Loucy (cell line): ENCODE data around the gene CDYL.

ENCODE experiments used
- CTCF ChIP-seq: fragments of 200-600 bp; sonication (generic); conservative IDR thresholded peaks from 2 replicates; pipeline ENCODE4 v1.5.1; 2014; ENCODE audit warnings: mild to moderate bottlenecking, antibody characterized with exemption, low read length
- EZH2phosphoT487 ChIP-seq: fragments of 200-600 bp; IDR thresholded peaks from 2 replicates; pipeline ENCODE4 v1.6.1; 2018; ENCODE audit warnings: antibody characterized with exemption, mild to moderate bottlenecking, moderate library complexity, borderline replicate concordance

DNA sequence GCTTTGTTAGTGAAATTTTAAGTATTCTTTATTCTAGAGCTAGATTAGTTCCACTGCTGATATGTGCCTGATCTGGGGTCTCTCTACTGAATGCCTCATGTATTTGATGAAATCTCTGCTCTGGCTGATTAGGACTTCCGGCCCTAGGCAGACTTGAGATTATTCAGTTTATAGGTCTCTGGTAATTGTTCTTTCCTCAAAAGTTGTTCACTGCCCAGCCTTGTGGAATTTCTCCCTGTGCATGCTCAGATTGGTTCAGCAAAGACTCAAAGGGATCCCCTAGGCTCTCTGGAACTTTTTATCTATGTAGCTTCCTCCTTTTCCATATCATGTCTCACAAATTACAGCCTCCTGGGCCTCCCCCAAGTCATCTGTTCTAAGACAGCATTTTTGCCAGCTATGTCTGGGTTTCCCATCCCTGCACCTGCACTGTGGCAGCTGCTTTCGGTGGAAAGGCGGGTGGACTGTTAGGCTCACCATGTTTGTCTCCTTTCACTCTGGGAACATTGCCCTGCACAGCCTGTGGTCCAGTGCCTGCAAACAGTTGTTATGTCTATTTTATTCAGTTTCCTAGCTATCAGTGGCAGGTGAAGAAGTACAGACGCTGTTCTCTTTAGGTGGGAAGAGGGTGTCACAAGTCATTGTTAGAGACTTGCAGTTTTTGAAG is 154.0 kb downstream of the CDYL start:
- TF ChIP-seq CTCF (no peak), EZH2phosphoT487 (no peak)
